Panc1 (cell line): ENCODE measurements around the gene ZNF512B. TPM values are rescaled to one million over a fixed set of nuclear protein-coding genes. Genes with fewer than 3 reads are reported as not detected.

Experiments used
- ATAC-seq: fragments of 200-7000 bp; cut with Tn5 transposase; 2 replicates; pipeline ENCODE4 v1.9.1; 2020; ENCODE audit warnings: mild to moderate bottlenecking, moderate library complexity
- BruUV-seq: library from RNA; stranded (reverse); fragments of 400-500 nt; replicated peaks from 2 replicates; lab custom pipeline; 2021; lab: Mats Ljungman, UMichigan
- CTCF ChIA-PET: fragments of 300-600 bp; sonication (Branson Sonifier 250); formaldehyde crosslinking; loops from one replicate; lab custom pipeline; 2022; ENCODE audit warnings: antibody characterized with exemption; lab: Charles Lee
- POLR2A ChIA-PET: fragments of 300-600 bp; sonication (Branson Sonifier 250); formaldehyde crosslinking; loops from one replicate; lab custom pipeline; 2022; ENCODE audit warnings: antibody characterized with exemption; lab: Charles Lee
- DNase-seq: peaks from one replicate; pipeline ENCODE4 v3.0.0-alpha.2; 2010; ENCODE audit warnings: low read depth, low spot score
- H3K27ac ChIP-seq: 2 replicates; pipeline ENCODE4 v1.5.1; 2011; ENCODE audit warnings: mild to moderate bottlenecking, low read length, inconsistent platforms
- H3K27me3 ChIP-seq: fragments of 200-500 bp; sonication (Bioruptor generic); 2 replicates; pipeline ENCODE4 v1.6.0; 2014; ENCODE audit warnings: low read length, inconsistent platforms; ENCODE audit not compliant: control insufficient read depth, insufficient read depth
- H3K36me3 ChIP-seq: fragments of 200-500 bp; sonication (Bioruptor generic); 2 replicates; pipeline ENCODE4 v1.5.1; 2014; ENCODE audit warnings: inconsistent platforms, mild to moderate bottlenecking, low read length, moderate library complexity; ENCODE audit not compliant: control insufficient read depth, insufficient read depth
- H3K4me1 ChIP-seq: 2 replicates; pipeline ENCODE4 v1.5.1; 2011; ENCODE audit warnings: inconsistent platforms, mild to moderate bottlenecking, low read length, moderate library complexity; ENCODE audit not compliant: control insufficient read depth, insufficient read depth
- H3K4me3 ChIP-seq, 2 experiments: 2 replicates each; pipeline ENCODE4 v1.5.1; 2011 to 2012; ENCODE audit warnings: low read depth in 2 of 2, low read length in 2 of 2, mild to moderate bottlenecking in 2 of 2, inconsistent platforms in 1 of 2, moderate library complexity in 1 of 2
- H3K9me3 ChIP-seq: fragments of 200-500 bp; sonication (Bioruptor generic); 2 replicates; pipeline ENCODE4 v1.5.1; 2014; ENCODE audit warnings: low read depth, mild to moderate bottlenecking, inconsistent platforms, low read length, moderate library complexity; ENCODE audit not compliant: control insufficient read depth, insufficient read depth
- CTCF ChIP-seq: fragments of 450-650 bp; IDR thresholded peaks from 2 replicates; pipeline ENCODE4 v1.5.1; 2017; ENCODE audit warnings: mild to moderate bottlenecking
- POLR2AphosphoS5 ChIP-seq: IDR thresholded peaks from 2 replicates; pipeline ENCODE4 v1.6.1; 2012; ENCODE audit warnings: mild to moderate bottlenecking, low read depth, low read length, moderate library complexity
- SIN3A ChIP-seq: IDR thresholded peaks from 2 replicates; pipeline ENCODE4 v1.6.1; 2012; ENCODE audit warnings: low read depth, mild to moderate bottlenecking, low read length, moderate library complexity, borderline replicate concordance; ENCODE audit not compliant: insufficient read depth
- TCF7L2 ChIP-seq: IDR thresholded peaks from 2 replicates; pipeline ENCODE4 v1.6.1; 2011; ENCODE audit warnings: mild to moderate bottlenecking, low read depth, low read length, inconsistent platforms
- in situ Hi-C: cut with HindIII; loops from 2 replicates; pipeline ENCODE4 v1.10.0; 2016; ENCODE audit warnings: low sequenced_read_pairs, low pct_unique_long_range_greater_than_20kb
- intact Hi-C: fragments of 100-400 bp; cut with micrococcal nuclease; formaldehyde crosslinking; loops from one replicate; pipeline ENCODE4 v1.10.0; 2022; ENCODE audit not compliant: unreplicated experiment
- total RNA-seq: library from RNA; stranded (reverse); gene quantifications from one replicate; pipeline ENCODE4 v1.2.1, GENCODE V29; 2021; ENCODE audit not compliant: unreplicated experiment
- TF ChIP-seq, protein P1 (sequence below), 2 experiments: IDR thresholded peaks; 2 replicates each; pipeline ENCODE4 v1.6.1; 2011 to 2012; ENCODE audit warnings: low read depth in 2 of 2, control low read depth in 1 of 2, low read length in 1 of 2, mild to moderate bottlenecking in 1 of 2, moderate library complexity in 1 of 2; ENCODE audit not compliant: insufficient read depth in 1 of 2

The ZNF512B gene
- total RNA-seq, 1 experiment from 2014 or later = 17.9 TPM

DNA sequence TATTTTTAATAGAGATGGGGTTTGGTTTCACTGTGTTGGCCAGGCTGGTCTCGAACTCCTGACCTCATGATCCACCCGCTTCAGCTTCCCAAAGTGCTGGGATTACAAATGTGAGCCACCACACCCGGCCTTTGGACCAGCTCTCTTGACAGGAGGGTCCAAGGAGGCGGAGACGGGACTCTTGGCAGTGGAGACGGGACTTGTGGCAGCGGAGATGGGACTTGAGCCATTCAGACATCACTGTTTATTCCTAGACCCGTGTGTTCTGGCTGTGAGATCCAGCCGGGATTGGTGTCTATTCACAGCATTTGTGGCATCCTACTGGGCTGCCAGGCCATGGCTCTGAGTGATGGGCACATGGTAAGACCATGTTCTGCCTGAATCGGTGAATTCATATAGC is 36.8 kb upstream of the ZNF512B start:
- H3K27me3 ChIP-seq = no peaks in the 10 kb centered on the region
- no TSS peak for BruUV-seq
- ChIA-PET CTCF (no interaction called here), POLR2A (no interaction called here)
- DNase-seq = no peak
- H3K4me3 ChIP-seq = no peak overlapping the region
- ATAC-seq = no peak
- H3K27ac ChIP-seq = no peak overlapping the region
- H3K4me1 ChIP-seq = no peaks in the 10 kb centered on the region
- TF ChIP-seq POLR2AphosphoS5 = no peak
- no peak for TF ChIP-seq TCF7L2
- TF ChIP-seq, protein P1, sequence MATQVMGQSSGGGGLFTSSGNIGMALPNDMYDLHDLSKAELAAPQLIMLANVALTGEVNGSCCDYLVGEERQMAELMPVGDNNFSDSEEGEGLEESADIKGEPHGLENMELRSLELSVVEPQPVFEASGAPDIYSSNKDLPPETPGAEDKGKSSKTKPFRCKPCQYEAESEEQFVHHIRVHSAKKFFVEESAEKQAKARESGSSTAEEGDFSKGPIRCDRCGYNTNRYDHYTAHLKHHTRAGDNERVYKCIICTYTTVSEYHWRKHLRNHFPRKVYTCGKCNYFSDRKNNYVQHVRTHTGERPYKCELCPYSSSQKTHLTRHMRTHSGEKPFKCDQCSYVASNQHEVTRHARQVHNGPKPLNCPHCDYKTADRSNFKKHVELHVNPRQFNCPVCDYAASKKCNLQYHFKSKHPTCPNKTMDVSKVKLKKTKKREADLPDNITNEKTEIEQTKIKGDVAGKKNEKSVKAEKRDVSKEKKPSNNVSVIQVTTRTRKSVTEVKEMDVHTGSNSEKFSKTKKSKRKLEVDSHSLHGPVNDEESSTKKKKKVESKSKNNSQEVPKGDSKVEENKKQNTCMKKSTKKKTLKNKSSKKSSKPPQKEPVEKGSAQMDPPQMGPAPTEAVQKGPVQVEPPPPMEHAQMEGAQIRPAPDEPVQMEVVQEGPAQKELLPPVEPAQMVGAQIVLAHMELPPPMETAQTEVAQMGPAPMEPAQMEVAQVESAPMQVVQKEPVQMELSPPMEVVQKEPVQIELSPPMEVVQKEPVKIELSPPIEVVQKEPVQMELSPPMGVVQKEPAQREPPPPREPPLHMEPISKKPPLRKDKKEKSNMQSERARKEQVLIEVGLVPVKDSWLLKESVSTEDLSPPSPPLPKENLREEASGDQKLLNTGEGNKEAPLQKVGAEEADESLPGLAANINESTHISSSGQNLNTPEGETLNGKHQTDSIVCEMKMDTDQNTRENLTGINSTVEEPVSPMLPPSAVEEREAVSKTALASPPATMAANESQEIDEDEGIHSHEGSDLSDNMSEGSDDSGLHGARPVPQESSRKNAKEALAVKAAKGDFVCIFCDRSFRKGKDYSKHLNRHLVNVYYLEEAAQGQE (IDR thresholded peaks at IDR 0.05; ENCODE audit: insufficient read depth in 1 of 2, low read depth in 2 of 2, low read length in 1 of 2) = no peak
- TF ChIP-seq SIN3A = no peak
- TF ChIP-seq CTCF = no peak
- in situ Hi-C loops = no loop called here
- no peaks in the 10 kb centered on the region for H3K9me3 ChIP-seq
- intact Hi-C loops = no loop called here
- peaks cover 15% of the 10 kb centered on the region for H3K36me3 ChIP-seq

DNA sequence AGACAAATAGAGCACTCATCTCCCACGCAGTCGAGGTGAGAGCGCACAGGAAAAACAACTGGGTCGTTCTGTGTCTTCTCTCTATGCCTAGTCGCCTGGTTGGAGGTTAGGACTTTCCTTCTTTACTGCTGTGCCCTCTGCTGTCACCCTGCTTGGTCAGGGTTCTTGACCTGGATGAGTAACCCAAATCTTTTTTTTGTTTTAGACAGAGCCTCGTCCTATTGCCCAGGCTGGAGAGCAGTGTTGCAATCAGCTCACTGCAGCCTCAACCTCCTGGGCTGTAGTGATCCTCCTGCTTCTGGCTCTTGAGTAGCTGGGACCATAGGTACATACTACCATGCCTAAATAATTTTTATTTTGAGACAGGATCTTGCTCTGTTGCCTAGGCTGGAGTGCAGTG is 35.7 kb upstream of the ZNF512B start:
- H3K4me3 ChIP-seq = no peak overlapping the region
- intact Hi-C loops (no loop called here), in situ Hi-C loops (no loop called here)
- ATAC-seq (no peak), DNase-seq (no peak)
- no peak for TF ChIP-seq CTCF
- no peak for TF ChIP-seq SIN3A
- no peak for TF ChIP-seq POLR2AphosphoS5
- no peak for TF ChIP-seq TCF7L2
- TF ChIP-seq, protein P1 (IDR thresholded peaks at IDR 0.05; ENCODE audit: insufficient read depth in 1 of 2, low read depth in 2 of 2, low read length in 1 of 2) = no peak
- H3K27ac ChIP-seq = no peak overlapping the region
- no peaks in the 10 kb centered on the region for H3K4me1 ChIP-seq
- peaks cover 5% of the 10 kb centered on the region for H3K36me3 ChIP-seq
- no TSS peak for BruUV-seq
- H3K27me3 ChIP-seq = no peaks in the 10 kb centered on the region
- no peaks in the 10 kb centered on the region for H3K9me3 ChIP-seq
- ChIA-PET CTCF (no interaction called here), POLR2A (no interaction called here)
